HepG2 (cell line): ENCODE results near the gene IWS1. TPM values are rescaled to one million over a fixed set of nuclear protein-coding genes. Genes with fewer than 3 reads are reported as not detected.

ENCODE experiments used
- ATAC-seq: fragments of 200-7000 bp; cut with Tn5 transposase; 3 replicates; pipeline ENCODE4 v1.9.1; 2020; ENCODE audit warnings: mild to moderate bottlenecking, moderate library complexity
- BruUV-seq: library from RNA; stranded (reverse); fragments of 400-500 nt; replicated peaks from 2 replicates; lab custom pipeline; 2021; lab: Mats Ljungman, UMichigan
- CTCF ChIA-PET: fragments of 300-600 bp; formaldehyde crosslinking; extraction: SDS; loops from one replicate; lab custom pipeline; 2021; ENCODE audit warnings: low total read pairs, inconsistent platforms, low intra/inter-chr PET ratio; lab: Yijun Ruan, JAX
- POLR2A ChIA-PET: fragments of 350-600 bp; sonication (Branson Sonifier 250); formaldehyde crosslinking; loops from one replicate; lab custom pipeline; 2020; ENCODE audit warnings: antibody characterized with exemption, inconsistent platforms; lab: Yijun Ruan, JAX
- DNase-seq: peaks from one replicate; pipeline ENCODE4 v3.0.0-alpha.2; 2015; ENCODE audit warnings: low spot score
- FAIRE-seq: peaks from 3 replicates; lab custom pipeline; 2011; peaks lifted over from hg19 to GRCh38; lab: Jason Lieb, UNC
- H2AFZ ChIP-seq: one replicate; pipeline ENCODE4 v1.6.1; 2011; ENCODE audit warnings: low read length, inconsistent platforms
- H3K27ac ChIP-seq: fragments of 300-600 bp; 3 replicates; pipeline ENCODE4 v1.8.0; 2011; ENCODE audit warnings: mixed run types, mild to moderate bottlenecking, mixed read lengths, low read length, inconsistent platforms; ENCODE audit not compliant: insufficient read depth; ENCODE audit errors: extremely low read length
- H3K27me3 ChIP-seq, 2 experiments: fragments of 200-600 bp in 1 of 2; 2 replicates in 1 of 2; 3 replicates in 1 of 2; pipeline versions ENCODE4 v1.6.0 to v1.8.0; 2011; ENCODE audit warnings: low read length in 2 of 2, mild to moderate bottlenecking in 2 of 2, moderate library complexity in 2 of 2, inconsistent platforms in 1 of 2; ENCODE audit not compliant: insufficient read depth in 2 of 2, control insufficient read depth in 1 of 2
- H3K36me3 ChIP-seq, 2 experiments: fragments of 200-600 bp in 1 of 2; replicated peaks in 1 of 2; 2 replicates in 1 of 2; 3 replicates in 1 of 2; pipeline versions ENCODE4 v1.5.1 to v1.8.0; 2011; ENCODE audit warnings: low read length in 2 of 2, inconsistent platforms in 1 of 2; ENCODE audit not compliant: insufficient read depth in 2 of 2, control insufficient read depth in 1 of 2
- H3K4me1 ChIP-seq: 2 replicates; pipeline ENCODE4 v1.5.1; 2012; ENCODE audit warnings: low read length, inconsistent platforms; ENCODE audit not compliant: insufficient read depth
- H3K4me2 ChIP-seq: 2 replicates; pipeline ENCODE4 v1.6.0; 2011; ENCODE audit warnings: low read depth, low read length, inconsistent platforms
- H3K4me3 ChIP-seq, 3 experiments: fragments of 200-600 bp in 1 of 3; sonication (generic), shearing (Covaris generic) in 1 of 3; replicated peaks in 1 of 3; 2 replicates each; pipeline ENCODE4 v1.5.1; 2011 to 2016; ENCODE audit warnings: low read length in 3 of 3, inconsistent platforms in 2 of 3, low read depth in 2 of 3, mild to moderate bottlenecking in 2 of 3, control low read depth in 1 of 3, mixed read lengths in 1 of 3; ENCODE audit not compliant: insufficient read depth in 1 of 3
- H3K79me2 ChIP-seq: one replicate; pipeline ENCODE4 v1.6.1; 2011; ENCODE audit warnings: low read length, inconsistent platforms; ENCODE audit not compliant: insufficient read depth
- H3K9ac ChIP-seq: 2 replicates; pipeline ENCODE4 v1.6.0; 2011; ENCODE audit warnings: mild to moderate bottlenecking, low read depth, low read length, inconsistent platforms; ENCODE audit not compliant: insufficient read depth
- H3K9me3 ChIP-seq: 2 replicates; pipeline ENCODE4 v1.5.1; 2012; ENCODE audit warnings: mild to moderate bottlenecking, low read length
- H4K20me1 ChIP-seq: 2 replicates; pipeline ENCODE4 v1.6.0; 2011; ENCODE audit warnings: inconsistent platforms, mild to moderate bottlenecking, low read length, moderate library complexity; ENCODE audit not compliant: insufficient read depth
- CTCF ChIP-seq: sonication (generic); formaldehyde crosslinking; IDR thresholded peaks from 2 replicates; pipeline ENCODE4 v1.5.0; 2020; ENCODE audit warnings: mild to moderate bottlenecking, missing genetic modification reagents, moderate library complexity
- MYPOP ChIP-seq: sonication (generic); formaldehyde crosslinking; IDR thresholded peaks from 2 replicates; pipeline ENCODE4 v1.8.1; 2023; ENCODE audit warnings: mild to moderate bottlenecking, moderate library complexity, missing genetic modification reagents
- TBP ChIP-seq: sonication (generic); formaldehyde crosslinking; IDR thresholded peaks from 2 replicates; pipeline ENCODE4 v1.5.0; 2020; ENCODE audit warnings: missing genetic modification reagents
- ZNF512 ChIP-seq: sonication (generic); formaldehyde crosslinking; IDR thresholded peaks from 2 replicates; pipeline ENCODE4 v1.4.0; 2020; ENCODE audit warnings: mild to moderate bottlenecking, missing genetic modification reagents
- ZNF580 ChIP-seq: IDR thresholded peaks from 2 replicates; pipeline ENCODE4 v1.6.1; 2016; ENCODE audit warnings: low read depth, borderline replicate concordance
- ZNF616 ChIP-seq: sonication (generic); formaldehyde crosslinking; IDR thresholded peaks from 2 replicates; pipeline ENCODE4 v1.5.0; 2020; ENCODE audit warnings: low read depth, mild to moderate bottlenecking, missing genetic modification reagents
- ZNF619 ChIP-seq: sonication (generic); formaldehyde crosslinking; IDR thresholded peaks from 2 replicates; pipeline ENCODE4 v1.4.0; 2020; ENCODE audit warnings: mild to moderate bottlenecking, missing genetic modification reagents
- ZNF777 ChIP-seq: sonication (generic); formaldehyde crosslinking; IDR thresholded peaks from 2 replicates; pipeline ENCODE4 v1.4.0; 2020; ENCODE audit warnings: missing genetic modification reagents
- ZNF816 ChIP-seq: sonication (generic); formaldehyde crosslinking; IDR thresholded peaks from 2 replicates; pipeline ENCODE4 v1.8.0; 2022; ENCODE audit warnings: missing genetic modification reagents, mild to moderate bottlenecking, borderline replicate concordance
- whole genome bisulfite sequencing: methylation state at CpG from one replicate; pipeline ENCODE4 v1.1.6; 2017; ENCODE audit warnings: low lambda C conversion rate; 5-methylcytosine and 5-hydroxymethylcytosine counted together
- in situ Hi-C: cut with HindIII; loops from 2 replicates; pipeline ENCODE4 v1.10.0; 2017; ENCODE audit warnings: low pct_unique_long_range_greater_than_20kb; ENCODE audit not compliant: extremely low pct_ligation_motif_present
- intact Hi-C: fragments of 100-400 bp; cut with micrococcal nuclease; formaldehyde crosslinking; loops from one replicate; pipeline ENCODE4 v1.10.0; 2022; ENCODE audit not compliant: unreplicated experiment
- polyA plus RNA-seq, 8 experiments: library from polyadenylated mRNA; depleted of rRNA in 3 of 8; stranded (reverse) in 7 of 8; unstranded in 1 of 8; fragments of >200 nt; fragmentation: Illumina TruSeq in 4 of 8; extraction: Trizol in 4 of 8; gene quantifications; 2 replicates each; pipeline versions ENCODE4 v1.2.1 to v1.2.3, GENCODE V29; 2011 to 2016; ENCODE audit warnings: low read depth in 4 of 8, missing spikeins in 1 of 8, mixed read lengths in 1 of 8; ENCODE audit not compliant: insufficient read depth in 1 of 8
- total RNA-seq, 5 experiments: library from RNA; depleted of rRNA; stranded (reverse); fragments of >200 nt; fragmentation: Illumina TruSeq; extraction: Trizol; gene quantifications; 2 replicates each; pipeline ENCODE4 v1.2.3, GENCODE V29; 2016; ENCODE audit warnings: low read depth in 1 of 5
- TF ChIP-seq, protein P1 (sequence below): sonication (generic); formaldehyde crosslinking; IDR thresholded peaks from 2 replicates; pipeline ENCODE4 v1.4.0; 2020; ENCODE audit warnings: missing genetic modification reagents
- TF ChIP-seq, protein P2 (sequence below): sonication (generic); formaldehyde crosslinking; IDR thresholded peaks from 2 replicates; pipeline ENCODE4 v1.4.0; 2020; ENCODE audit warnings: mild to moderate bottlenecking, missing genetic modification reagents

IWS1 gene
- total and polyA plus RNA-seq, 2 of the 13 experiments (the other 11 are each of a cell fraction or from before 2014, with no cell fraction given) = 28.9 to 62.3 TPM

GRCh38 chr2:127434515-127434914 lies 91.8 kb downstream of the IWS1 start:
- H4K20me1 ChIP-seq = no peaks in the 10 kb centered on the region
- POLR2A ChIA-PET = interaction anchor here (5.5 to 16.2 kb wide), 2 partner anchors 17 to 19 kb away, joined by 74 to 229 read pairs; partner anchors contain the start of gene PROC
- H3K9me3 ChIP-seq = no peaks in the 10 kb centered on the region
- H3K4me2 ChIP-seq = no peak overlapping the region
- BruUV-seq = no TSS peak
- H3K27ac ChIP-seq = no peak overlapping the region
- H3K27me3 ChIP-seq = no peaks in the 10 kb centered on the region
- ATAC-seq = no peak
- no peaks in the 10 kb centered on the region for H3K79me2 ChIP-seq
- 0 out of 5 replicates have a peak, but pooled peaks cover under 1 to 3% of the 10 kb centered on the region in 2 experiments for H3K36me3 ChIP-seq
- 98% methylated on average over 6 of the region's 6 CpGs for WGBS
- no peak overlapping the region for H2AFZ ChIP-seq
- no peak for DNase-seq
- H3K9ac ChIP-seq = no peak overlapping the region
- intact Hi-C loops = no loop called here
- FAIRE-seq = no peak
- in situ Hi-C loops = no loop called here
- CTCF ChIA-PET = no interaction called here
- no peak overlapping the region for H3K4me3 ChIP-seq
- peaks cover 52% of the 10 kb centered on the region for H3K4me1 ChIP-seq
- TF ChIP-seq MYPOP (CRISPR knock-in tag) = no peak
- TF ChIP-seq ZNF816 = no peak
- TF ChIP-seq, protein P1, sequence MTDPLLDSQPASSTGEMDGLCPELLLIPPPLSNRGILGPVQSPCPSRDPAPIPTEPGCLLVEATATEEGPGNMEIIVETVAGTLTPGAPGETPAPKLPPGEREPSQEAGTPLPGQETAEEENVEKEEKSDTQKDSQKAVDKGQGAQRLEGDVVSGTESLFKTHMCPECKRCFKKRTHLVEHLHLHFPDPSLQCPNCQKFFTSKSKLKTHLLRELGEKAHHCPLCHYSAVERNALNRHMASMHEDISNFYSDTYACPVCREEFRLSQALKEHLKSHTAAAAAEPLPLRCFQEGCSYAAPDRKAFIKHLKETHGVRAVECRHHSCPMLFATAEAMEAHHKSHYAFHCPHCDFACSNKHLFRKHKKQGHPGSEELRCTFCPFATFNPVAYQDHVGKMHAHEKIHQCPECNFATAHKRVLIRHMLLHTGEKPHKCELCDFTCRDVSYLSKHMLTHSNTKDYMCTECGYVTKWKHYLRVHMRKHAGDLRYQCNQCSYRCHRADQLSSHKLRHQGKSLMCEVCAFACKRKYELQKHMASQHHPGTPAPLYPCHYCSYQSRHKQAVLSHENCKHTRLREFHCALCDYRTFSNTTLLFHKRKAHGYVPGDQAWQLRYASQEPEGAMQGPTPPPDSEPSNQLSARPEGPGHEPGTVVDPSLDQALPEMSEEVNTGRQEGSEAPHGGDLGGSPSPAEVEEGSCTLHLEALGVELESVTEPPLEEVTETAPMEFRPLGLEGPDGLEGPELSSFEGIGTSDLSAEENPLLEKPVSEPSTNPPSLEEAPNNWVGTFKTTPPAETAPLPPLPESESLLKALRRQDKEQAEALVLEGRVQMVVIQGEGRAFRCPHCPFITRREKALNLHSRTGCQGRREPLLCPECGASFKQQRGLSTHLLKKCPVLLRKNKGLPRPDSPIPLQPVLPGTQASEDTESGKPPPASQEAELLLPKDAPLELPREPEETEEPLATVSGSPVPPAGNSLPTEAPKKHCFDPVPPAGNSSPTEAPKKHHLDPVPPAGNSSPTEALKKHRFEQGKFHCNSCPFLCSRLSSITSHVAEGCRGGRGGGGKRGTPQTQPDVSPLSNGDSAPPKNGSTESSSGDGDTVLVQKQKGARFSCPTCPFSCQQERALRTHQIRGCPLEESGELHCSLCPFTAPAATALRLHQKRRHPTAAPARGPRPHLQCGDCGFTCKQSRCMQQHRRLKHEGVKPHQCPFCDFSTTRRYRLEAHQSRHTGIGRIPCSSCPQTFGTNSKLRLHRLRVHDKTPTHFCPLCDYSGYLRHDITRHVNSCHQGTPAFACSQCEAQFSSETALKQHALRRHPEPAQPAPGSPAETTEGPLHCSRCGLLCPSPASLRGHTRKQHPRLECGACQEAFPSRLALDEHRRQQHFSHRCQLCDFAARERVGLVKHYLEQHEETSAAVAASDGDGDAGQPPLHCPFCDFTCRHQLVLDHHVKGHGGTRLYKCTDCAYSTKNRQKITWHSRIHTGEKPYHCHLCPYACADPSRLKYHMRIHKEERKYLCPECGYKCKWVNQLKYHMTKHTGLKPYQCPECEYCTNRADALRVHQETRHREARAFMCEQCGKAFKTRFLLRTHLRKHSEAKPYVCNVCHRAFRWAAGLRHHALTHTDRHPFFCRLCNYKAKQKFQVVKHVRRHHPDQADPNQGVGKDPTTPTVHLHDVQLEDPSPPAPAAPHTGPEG (CRISPR knock-in tag) = no peak
- no peak for TF ChIP-seq CTCF (CRISPR knock-in tag)
- TF ChIP-seq, protein P2, sequence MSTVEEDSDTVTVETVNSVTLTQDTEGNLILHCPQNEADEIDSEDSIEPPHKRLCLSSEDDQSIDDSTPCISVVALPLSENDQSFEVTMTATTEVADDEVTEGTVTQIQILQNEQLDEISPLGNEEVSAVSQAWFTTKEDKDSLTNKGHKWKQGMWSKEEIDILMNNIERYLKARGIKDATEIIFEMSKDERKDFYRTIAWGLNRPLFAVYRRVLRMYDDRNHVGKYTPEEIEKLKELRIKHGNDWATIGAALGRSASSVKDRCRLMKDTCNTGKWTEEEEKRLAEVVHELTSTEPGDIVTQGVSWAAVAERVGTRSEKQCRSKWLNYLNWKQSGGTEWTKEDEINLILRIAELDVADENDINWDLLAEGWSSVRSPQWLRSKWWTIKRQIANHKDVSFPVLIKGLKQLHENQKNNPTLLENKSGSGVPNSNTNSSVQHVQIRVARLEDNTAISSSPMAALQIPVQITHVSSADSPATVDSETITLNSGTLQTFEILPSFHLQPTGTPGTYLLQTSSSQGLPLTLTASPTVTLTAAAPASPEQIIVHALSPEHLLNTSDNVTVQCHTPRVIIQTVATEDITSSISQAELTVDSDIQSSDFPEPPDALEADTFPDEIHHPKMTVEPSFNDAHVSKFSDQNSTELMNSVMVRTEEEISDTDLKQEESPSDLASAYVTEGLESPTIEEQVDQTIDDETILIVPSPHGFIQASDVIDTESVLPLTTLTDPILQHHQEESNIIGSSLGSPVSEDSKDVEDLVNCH (CRISPR knock-in tag) = no peak
- no peak for TF ChIP-seq ZNF777 (CRISPR knock-in tag)
- no peak for TF ChIP-seq ZNF616 (CRISPR knock-in tag)
- no peak for TF ChIP-seq ZNF580 (CRISPR knock-in tag)
- no peak for TF ChIP-seq ZNF619 (CRISPR knock-in tag)
- TF ChIP-seq TBP (CRISPR knock-in tag) = no peak
- TF ChIP-seq ZNF512 (CRISPR knock-in tag) = no peak
